LNCaP clone FGC (cell line): ENCODE results near the gene SEZ6.

Experiments
- DNase-seq: peaks from one replicate; pipeline ENCODE4 v3.0.0-alpha.2; 2011; ENCODE audit warnings: low read depth
- H3K4me3 ChIP-seq: 2 replicates; pipeline ENCODE4 v1.5.1; 2011; ENCODE audit warnings: mild to moderate bottlenecking, low read depth, low read length, control low read depth
- TF ChIP-seq, protein P1 (sequence below): IDR thresholded peaks from 2 replicates; pipeline ENCODE4 v1.5.1; 2012; ENCODE audit warnings: mild to moderate bottlenecking; ENCODE audit not compliant: control insufficient read depth, insufficient read depth; ENCODE audit errors: extremely low read depth

SEZ6 gene

DNA sequence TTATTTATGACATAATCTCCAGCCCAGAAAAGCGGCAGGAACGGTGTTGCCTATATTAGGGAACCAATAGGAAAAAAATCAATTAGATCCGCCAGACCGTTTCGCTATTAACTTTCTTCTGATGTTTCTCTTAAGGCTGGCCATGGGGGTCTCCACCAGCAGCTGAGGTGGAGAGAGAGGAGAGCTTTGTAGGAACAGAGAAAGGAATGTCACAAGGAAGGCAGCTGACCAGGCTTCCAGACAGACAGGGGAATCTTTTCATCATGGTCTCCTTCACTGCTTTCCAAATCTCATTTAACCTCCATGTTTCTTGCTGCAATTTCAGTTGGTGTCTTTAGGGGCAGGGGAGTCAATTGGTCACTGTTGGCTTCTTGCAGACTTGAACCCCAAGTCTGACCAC is 8.9 kb upstream of the SEZ6 start:
- no peak overlapping the region for H3K4me3 ChIP-seq
- TF ChIP-seq, protein P1, sequence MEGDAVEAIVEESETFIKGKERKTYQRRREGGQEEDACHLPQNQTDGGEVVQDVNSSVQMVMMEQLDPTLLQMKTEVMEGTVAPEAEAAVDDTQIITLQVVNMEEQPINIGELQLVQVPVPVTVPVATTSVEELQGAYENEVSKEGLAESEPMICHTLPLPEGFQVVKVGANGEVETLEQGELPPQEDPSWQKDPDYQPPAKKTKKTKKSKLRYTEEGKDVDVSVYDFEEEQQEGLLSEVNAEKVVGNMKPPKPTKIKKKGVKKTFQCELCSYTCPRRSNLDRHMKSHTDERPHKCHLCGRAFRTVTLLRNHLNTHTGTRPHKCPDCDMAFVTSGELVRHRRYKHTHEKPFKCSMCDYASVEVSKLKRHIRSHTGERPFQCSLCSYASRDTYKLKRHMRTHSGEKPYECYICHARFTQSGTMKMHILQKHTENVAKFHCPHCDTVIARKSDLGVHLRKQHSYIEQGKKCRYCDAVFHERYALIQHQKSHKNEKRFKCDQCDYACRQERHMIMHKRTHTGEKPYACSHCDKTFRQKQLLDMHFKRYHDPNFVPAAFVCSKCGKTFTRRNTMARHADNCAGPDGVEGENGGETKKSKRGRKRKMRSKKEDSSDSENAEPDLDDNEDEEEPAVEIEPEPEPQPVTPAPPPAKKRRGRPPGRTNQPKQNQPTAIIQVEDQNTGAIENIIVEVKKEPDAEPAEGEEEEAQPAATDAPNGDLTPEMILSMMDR = no peak
- no peak for DNase-seq

DNA sequence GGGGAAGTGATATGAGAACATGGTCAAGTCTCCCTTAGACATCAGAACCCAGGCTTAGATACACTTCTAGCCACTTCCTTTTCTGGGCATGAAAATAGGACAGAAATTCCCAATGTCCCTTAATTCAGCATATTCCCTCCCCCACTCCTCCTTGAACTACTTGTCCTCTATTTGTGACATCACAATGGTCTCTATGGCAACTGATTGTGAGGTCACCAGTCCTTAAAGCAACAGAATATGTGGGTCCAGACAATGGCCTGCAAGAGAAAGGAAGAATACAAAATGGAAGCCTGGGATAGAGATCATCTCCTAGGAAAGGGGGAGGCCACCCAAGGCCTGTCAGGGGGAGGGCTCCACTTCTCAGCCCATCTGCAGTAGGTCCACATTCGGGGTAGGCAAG is 6.7 kb upstream of the SEZ6 start:
- DNase-seq = no peak
- TF ChIP-seq, protein P1 = no peak
- H3K4me3 ChIP-seq = no peak overlapping the region

DNA sequence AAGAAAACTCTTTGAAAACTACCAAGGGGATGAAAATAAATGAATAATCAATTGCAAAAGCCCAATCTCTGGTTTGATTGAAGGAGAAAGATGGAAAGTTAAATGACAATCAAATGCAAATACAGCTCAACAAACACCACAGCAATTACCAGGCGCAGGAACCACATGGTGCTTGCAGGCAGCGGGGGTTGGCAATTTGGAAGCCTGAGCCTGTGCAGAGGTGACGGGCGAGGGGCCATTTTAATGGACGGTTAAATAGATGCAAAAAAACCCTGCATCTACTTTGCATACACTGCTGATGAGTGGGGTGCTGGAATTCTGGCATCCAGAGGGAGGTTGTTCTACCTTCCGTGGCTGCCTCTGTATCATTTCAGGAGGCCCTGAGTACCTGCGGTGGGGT is 4.8 kb upstream of the SEZ6 start:
- DNase-seq = no peak
- TF ChIP-seq, protein P1 = no peak
- no peak overlapping the region for H3K4me3 ChIP-seq

DNA sequence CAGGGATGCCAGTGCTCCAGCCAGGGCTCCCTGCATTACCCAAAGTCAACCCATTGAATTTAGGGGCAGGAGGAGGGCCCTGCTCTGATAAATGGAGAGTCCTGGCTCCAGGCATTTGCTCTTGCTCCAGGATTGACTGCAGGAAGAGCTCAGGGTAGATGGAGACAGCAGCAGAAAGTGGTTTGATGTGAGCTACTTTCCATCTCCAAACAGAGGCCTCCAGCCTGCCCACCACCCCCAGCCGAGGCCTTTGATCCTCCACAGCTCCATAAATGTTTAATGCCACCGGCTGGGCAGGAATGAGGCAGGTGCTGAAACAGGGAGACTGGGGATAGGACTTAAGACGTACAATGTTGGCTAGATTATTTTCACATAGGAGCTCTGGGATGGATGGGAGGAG is 4.3 kb upstream of the SEZ6 start:
- TF ChIP-seq, protein P1 = no peak
- no peak for DNase-seq

DNA sequence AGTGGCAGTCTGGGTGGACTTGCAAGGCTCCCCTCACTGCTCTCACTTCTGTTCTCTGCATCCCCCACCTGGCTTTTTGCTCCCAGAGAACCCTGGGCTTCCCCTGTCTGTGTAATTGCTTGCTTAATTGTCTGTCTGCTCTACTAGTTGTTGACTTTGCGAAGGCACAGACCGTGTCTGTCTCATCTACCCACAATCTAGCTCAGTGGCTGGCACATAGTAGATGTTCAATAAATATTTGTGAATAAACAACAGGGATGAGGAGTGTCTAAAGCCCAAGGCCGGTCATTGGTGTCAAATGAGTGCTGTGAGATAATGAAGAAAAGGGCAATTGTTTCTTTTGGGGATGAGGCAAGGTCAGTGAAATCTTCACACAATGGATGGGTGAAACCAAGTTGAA is 2.8 kb upstream of the SEZ6 start:
- DNase-seq = no peak
- TF ChIP-seq, protein P1 = no peak
- no peak overlapping the region for H3K4me3 ChIP-seq

More for the DNA sequence above, 4.3 kb upstream of the SEZ6 start:
- H3K4me3 ChIP-seq = no peak overlapping the region

DNA sequence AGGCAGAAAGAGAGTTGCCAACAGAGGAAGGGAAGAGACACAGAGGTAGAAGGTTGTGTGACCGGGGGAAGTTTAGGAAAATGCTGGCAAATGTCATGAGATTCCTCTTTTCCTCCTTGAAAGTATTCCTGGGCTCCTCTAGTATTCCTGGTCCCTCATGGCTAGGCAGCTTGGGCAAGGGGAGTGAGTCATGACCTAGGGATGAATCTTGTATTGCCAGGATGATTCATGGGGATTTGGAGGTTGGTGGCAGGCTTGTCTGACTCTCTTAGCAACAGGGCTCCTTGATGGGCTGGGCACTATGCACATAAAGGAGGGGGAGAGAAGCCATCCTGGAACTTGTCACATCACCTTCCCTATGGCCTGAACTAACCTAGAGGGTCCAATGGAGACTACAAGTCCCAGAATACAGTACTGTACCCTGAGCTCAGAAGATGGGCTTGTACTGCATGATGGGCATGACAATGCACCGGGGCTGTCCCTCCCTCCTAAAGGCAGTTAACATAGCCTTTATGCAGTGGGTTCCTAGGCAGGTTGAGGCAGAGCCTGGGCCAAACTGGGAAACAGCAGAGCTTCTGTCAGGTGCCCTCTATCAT is 2.1 kb upstream of the SEZ6 start:
- no peak for DNase-seq

DNA sequence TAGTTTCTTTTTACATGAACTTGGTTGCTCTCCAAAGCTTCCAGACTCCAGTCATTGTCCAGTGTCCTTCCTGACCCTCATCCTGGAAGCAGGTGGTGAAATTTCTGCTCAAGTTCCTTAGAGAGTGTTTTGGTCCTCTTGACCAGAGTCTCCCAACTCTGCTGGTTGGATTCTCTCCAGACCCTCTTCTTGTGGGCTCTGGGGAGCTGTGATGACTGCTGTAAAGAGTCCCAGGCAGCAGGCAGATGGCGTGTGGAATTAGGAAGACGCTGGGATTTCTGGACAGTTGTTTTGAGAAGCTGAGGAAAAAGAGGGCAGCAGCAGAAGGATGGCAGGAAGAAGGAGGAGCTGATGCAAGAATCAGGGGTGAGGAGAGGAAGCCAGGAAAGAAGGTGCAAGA is 1.6 kb upstream of the SEZ6 start:
- no peak overlapping the region for H3K4me3 ChIP-seq

More for the DNA sequence above, 2.1 kb upstream of the SEZ6 start:
- H3K4me3 ChIP-seq = no peak overlapping the region
- TF ChIP-seq, protein P1 = no peak

More for the DNA sequence above, 1.6 kb upstream of the SEZ6 start:
- TF ChIP-seq, protein P1 = no peak
- DNase-seq = no peak
